ENCODE results near the gene SH2D6.

SH2D6 gene

DNA sequence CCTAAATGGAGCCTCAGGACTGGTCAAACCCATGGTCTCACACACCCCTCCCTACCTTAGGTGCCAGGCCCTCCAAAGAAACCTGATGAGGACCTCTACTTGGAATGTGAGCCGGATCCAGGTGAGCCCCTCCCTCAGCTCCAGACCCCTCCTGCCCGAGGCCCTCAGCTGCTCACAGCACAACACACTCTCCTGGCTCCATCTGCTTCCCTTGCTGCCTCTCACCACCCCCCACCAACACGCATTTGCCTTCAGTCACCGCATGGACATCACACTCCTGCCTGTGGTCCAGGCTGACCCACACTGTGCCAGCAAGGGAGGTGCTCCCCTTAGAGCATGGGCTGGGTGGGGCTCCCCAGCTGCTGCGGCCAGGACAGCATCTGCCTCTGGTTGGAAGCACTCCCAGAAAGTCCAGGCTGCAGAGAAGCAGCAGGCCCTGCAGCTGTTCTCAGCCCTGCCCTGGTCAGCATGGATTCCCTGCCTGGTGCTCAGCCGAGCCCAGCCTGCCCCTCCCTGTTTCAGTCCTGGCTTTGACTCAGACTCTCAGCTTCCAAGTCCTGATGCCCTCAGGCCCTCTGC, 15.1 kb downstream of the SH2D6 start:
- TF ChIP-seq POLR2AphosphoS5 (IDR thresholded peaks at IDR 0.05; ENCODE audit: low read depth) = no peak
- TF ChIP-seq, protein P1, sequence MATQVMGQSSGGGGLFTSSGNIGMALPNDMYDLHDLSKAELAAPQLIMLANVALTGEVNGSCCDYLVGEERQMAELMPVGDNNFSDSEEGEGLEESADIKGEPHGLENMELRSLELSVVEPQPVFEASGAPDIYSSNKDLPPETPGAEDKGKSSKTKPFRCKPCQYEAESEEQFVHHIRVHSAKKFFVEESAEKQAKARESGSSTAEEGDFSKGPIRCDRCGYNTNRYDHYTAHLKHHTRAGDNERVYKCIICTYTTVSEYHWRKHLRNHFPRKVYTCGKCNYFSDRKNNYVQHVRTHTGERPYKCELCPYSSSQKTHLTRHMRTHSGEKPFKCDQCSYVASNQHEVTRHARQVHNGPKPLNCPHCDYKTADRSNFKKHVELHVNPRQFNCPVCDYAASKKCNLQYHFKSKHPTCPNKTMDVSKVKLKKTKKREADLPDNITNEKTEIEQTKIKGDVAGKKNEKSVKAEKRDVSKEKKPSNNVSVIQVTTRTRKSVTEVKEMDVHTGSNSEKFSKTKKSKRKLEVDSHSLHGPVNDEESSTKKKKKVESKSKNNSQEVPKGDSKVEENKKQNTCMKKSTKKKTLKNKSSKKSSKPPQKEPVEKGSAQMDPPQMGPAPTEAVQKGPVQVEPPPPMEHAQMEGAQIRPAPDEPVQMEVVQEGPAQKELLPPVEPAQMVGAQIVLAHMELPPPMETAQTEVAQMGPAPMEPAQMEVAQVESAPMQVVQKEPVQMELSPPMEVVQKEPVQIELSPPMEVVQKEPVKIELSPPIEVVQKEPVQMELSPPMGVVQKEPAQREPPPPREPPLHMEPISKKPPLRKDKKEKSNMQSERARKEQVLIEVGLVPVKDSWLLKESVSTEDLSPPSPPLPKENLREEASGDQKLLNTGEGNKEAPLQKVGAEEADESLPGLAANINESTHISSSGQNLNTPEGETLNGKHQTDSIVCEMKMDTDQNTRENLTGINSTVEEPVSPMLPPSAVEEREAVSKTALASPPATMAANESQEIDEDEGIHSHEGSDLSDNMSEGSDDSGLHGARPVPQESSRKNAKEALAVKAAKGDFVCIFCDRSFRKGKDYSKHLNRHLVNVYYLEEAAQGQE (IDR thresholded peaks at IDR 0.05; ENCODE audit: insufficient replicate concordance, low read depth) = no peak
- Histone ChIP-seq H3K27ac (replicated peaks) (no peak overlapping the region), H3K27me3 (ENCODE audit: insufficient read depth, poor library complexity, severe bottlenecking) (no peaks in the 10 kb centered on the region), H3K4me3 (replicated peaks; ENCODE audit: insufficient read depth, low read length) (no peak overlapping the region)
- no peak for DNase-seq (ENCODE audit: low read depth in 1 of 2, low spot score in 1 of 2)

DNA sequence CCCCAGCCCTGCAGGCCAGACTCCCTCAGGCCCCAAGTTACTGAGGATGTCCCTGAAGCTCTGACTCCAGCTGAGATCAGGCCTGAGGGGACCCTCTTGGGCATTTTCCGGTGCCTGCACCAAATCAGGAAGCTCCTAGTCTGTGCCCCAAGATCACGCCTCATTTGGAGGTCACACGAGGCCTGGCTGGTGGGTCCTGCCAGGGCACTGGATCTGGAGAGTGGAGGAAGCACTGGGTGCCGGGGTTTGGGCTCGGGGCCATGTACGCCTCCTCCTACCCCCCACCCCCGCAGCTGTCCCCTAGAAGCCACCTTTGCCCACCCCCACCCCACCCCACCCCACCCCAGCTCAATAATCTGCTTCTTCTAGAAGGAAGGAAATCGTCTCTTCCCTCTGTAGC, 16.2 kb downstream of the SH2D6 start:
- Histone ChIP-seq H3K27ac (replicated peaks) (no peak overlapping the region), H3K27me3 (ENCODE audit: insufficient read depth, poor library complexity, severe bottlenecking) (no peaks in the 10 kb centered on the region), H3K4me3 (replicated peaks; ENCODE audit: insufficient read depth, low read length) (no peak overlapping the region)
- TF ChIP-seq, protein P1 (IDR thresholded peaks at IDR 0.05; ENCODE audit: insufficient replicate concordance, low read depth) = no peak
- TF ChIP-seq GABPA (IDR thresholded peaks at IDR 0.05; ENCODE audit: low read depth) = no peak
- TF ChIP-seq POLR2AphosphoS5 (IDR thresholded peaks at IDR 0.05; ENCODE audit: low read depth) = no peak
- TF ChIP-seq, protein P2, sequence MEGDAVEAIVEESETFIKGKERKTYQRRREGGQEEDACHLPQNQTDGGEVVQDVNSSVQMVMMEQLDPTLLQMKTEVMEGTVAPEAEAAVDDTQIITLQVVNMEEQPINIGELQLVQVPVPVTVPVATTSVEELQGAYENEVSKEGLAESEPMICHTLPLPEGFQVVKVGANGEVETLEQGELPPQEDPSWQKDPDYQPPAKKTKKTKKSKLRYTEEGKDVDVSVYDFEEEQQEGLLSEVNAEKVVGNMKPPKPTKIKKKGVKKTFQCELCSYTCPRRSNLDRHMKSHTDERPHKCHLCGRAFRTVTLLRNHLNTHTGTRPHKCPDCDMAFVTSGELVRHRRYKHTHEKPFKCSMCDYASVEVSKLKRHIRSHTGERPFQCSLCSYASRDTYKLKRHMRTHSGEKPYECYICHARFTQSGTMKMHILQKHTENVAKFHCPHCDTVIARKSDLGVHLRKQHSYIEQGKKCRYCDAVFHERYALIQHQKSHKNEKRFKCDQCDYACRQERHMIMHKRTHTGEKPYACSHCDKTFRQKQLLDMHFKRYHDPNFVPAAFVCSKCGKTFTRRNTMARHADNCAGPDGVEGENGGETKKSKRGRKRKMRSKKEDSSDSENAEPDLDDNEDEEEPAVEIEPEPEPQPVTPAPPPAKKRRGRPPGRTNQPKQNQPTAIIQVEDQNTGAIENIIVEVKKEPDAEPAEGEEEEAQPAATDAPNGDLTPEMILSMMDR (IDR thresholded peaks at IDR 0.05; ENCODE audit: insufficient read depth, low read length) = no peak
- no peak for TF ChIP-seq SPI1 (IDR thresholded peaks at IDR 0.05; ENCODE audit: borderline replicate concordance, low read depth)
- DNase-seq (ENCODE audit: low read depth in 1 of 2, low spot score in 1 of 2) = peak in 1 of 2 experiments; percentile 26

DNA sequence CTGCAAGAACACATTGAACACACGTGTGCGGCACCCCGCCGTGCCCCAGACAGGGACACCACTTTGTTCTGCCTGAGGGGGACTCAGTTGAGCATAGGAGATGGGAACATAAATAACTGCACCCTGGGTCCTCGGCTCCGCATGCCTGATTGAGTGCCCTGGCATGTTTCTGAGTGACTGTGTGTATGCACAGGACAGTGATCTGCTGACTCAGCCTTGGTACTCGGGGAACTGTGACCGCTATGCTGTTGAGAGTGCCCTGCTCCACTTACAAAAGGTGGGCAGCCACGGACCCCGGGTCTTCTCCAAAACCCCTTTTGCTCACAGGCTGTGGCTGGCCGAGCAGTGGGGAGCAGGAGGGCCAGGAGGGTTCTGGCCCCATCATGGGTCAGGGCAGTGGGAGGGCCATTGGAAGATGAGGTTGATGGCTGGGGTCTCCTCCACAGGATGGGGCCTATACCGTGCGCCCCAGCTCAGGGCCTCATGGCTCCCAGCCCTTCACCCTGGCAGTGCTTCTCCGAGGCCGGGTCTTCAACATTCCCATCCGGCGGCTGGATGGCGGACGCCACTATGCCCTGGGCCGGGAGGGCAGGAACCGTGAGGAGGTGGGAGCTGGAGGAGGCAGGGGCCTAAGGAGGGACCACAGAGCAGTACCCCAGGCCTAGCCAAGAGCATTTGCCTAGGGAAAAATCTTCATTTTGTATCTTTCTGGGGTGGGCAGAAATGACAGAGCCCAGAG, 16.9 kb downstream of the SH2D6 start:
- Histone ChIP-seq H3K4me3 (replicated peaks; ENCODE audit: insufficient read depth, low read length) (no peak overlapping the region), H3K27me3 (ENCODE audit: insufficient read depth, poor library complexity, severe bottlenecking) (no peaks in the 10 kb centered on the region), H3K27ac (replicated peaks) (no peak overlapping the region)
- TF ChIP-seq, protein P2 (IDR thresholded peaks at IDR 0.05; ENCODE audit: insufficient read depth, low read length) = no peak
- TF ChIP-seq GABPA (IDR thresholded peaks at IDR 0.05; ENCODE audit: low read depth) (no peak), POLR2AphosphoS5 (IDR thresholded peaks at IDR 0.05; ENCODE audit: low read depth) (no peak), SPI1 (IDR thresholded peaks at IDR 0.05; ENCODE audit: borderline replicate concordance, low read depth) (no peak)
- TF ChIP-seq, protein P1 (IDR thresholded peaks at IDR 0.05; ENCODE audit: insufficient replicate concordance, low read depth) = no peak
- DNase-seq (ENCODE audit: low read depth in 1 of 2, low spot score in 1 of 2) = no peak
